ENCODE measurements around the gene PDIA5.

PDIA5 gene

GRCh38 chr3:123168605-123169004 is 101.8 kb downstream of the PDIA5 start:
- DNase-seq (ENCODE audit: low read depth), result no peak

- DNase-seq (ENCODE audit: low read depth), result no peak
Observed at GRCh38 chr3:123169492-123169929, 102.7 kb downstream of the PDIA5 start.

GRCh38 chr3:123169930-123170329 is 103.1 kb downstream of the PDIA5 start:
- no peak for DNase-seq (ENCODE audit: low read depth)

- DNase-seq (ENCODE audit: low read depth), result no peak
Observed at GRCh38 chr3:123180791-123181190, 114.0 kb downstream of the PDIA5 start.

DNA sequence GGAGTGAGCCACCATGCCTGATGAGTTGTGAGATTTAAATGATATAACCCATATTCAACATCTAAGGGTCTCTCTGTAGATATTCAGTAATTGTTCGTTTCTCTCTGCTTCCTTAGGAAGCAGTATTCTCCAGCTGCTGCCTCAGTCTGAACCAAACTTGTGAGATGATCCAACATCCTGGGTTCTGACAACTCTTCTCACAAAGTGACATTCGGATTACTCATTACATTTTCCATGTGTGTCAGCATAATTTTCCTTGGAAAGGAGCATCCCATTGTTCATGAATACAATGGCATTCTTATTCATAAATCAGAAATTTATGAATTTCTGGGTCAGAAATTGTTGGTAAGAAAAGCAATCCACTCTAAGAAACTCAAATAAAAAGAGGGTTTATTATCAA is 119.9 kb downstream of the PDIA5 start:
- DNase-seq (ENCODE audit: low read depth), result no peak

- DNase-seq (ENCODE audit: low read depth), result no peak
Observed at GRCh38 chr3:123188058-123188457, 121.2 kb downstream of the PDIA5 start.

DNA sequence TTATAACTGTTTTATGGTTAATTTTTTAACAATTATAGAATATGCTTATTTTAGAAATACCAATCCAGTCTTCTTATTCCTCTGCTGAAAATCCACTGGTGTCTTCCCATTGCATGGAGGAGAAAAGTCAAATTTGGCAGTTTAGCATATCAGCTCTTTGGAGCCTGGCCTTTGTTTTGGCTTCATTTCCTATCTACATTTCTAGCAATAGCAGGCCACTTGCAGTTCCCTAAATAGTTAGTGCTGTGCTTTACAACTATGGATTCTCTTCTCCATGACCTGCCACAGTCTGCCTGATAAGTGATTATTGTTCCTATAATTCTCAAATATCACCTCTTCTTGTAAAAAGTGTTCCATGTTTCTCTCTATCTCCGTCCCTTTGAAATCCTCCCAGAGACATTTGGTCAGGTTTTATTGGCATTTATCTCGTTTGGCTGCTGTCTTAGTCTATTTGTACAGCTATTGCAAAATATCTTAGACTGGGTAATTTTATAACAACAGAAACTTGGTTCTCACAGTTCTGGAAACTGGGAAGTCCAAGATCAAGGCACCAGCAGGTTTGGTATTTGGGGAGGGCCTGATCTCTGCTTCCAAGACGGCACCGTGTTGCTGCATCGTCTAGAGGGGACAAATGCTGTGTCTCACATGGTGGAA is 126.8 kb downstream of the PDIA5 start:
- DNase-seq (ENCODE audit: low read depth), result no peak

GRCh38 chr3:123194552-123194951 is 127.7 kb downstream of the PDIA5 start:
- no peak for DNase-seq (ENCODE audit: low read depth)

- DNase-seq (ENCODE audit: low read depth), result no peak
Observed at GRCh38 chr3:123198372-123198771, 131.5 kb downstream of the PDIA5 start.

GRCh38 chr3:123201223-123201556 is 134.4 kb downstream of the PDIA5 start:
- DNase-seq (ENCODE audit: low read depth), result no peak

GRCh38 chr3:123201557-123202427 is 135.0 kb downstream of the PDIA5 start, which contains the start of gene SEC22A:
Gene SEC22A, plus strand, starts transcription at chr3:123201943. Its CDS starts 7,275 bp downstream, at chr3:123209218.
- DNase-seq (ENCODE audit: low read depth), result peak; percentile 92

GRCh38 chr3:123202451-123202850 is 135.6 kb downstream of the PDIA5 start:
- no peak for DNase-seq (ENCODE audit: low read depth)
